Ovary (tissue), 9 donors: Measurements from ENCODE around the gene PCSK5. TPM values are rescaled to one million over a fixed set of nuclear protein-coding genes. Genes with fewer than 3 reads are reported as not detected.

ENCODE experiments used
- DNase-seq, 5 donors: peaks; one replicate each; pipeline ENCODE4 v3.0.0-alpha.2; 2019 to 2020
- H3K27ac ChIP-seq, 2 donors: fragments of 200-600 bp; one replicate each; pipeline versions ENCODE4 v1.5.1 to v1.8.0; 2019 to 2022
- H3K27me3 ChIP-seq: fragments of 200-600 bp; one replicate; pipeline ENCODE4 v1.8.0; 2022
- H3K36me3 ChIP-seq: fragments of 200-600 bp; sonication (generic); one replicate; pipeline ENCODE4 v1.5.1; 2019
- H3K4me1 ChIP-seq: one replicate; pipeline ENCODE4 v1.8.1; 2013; ENCODE audit warnings: mild to moderate bottlenecking, moderate library complexity; ENCODE audit not compliant: insufficient read depth
- H3K4me3 ChIP-seq: fragments of 200-600 bp; sonication (generic); one replicate; pipeline ENCODE4 v1.5.1; 2017
- H3K9me3 ChIP-seq, 2 donors: fragments of 200-600 bp in 1 of 2; sonication (generic) in 1 of 2; one replicate each; pipeline versions ENCODE4 v1.5.1 to v1.8.1; 2013 to 2019; ENCODE audit warnings: mild to moderate bottlenecking in 1 of 2, moderate library complexity in 1 of 2
- CTCF ChIP-seq, 3 donors: fragments of 450-650 bp in 2 of 3; fragments of 200-600 bp in 1 of 3; IDR thresholded peaks; one replicate each; pipeline versions ENCODE4 v1.5.1 to v1.8.0; 2016 to 2022; ENCODE audit warnings: antibody characterized with exemption in 3 of 3, mild to moderate bottlenecking in 1 of 3
- EP300 ChIP-seq: sonication (generic); formaldehyde crosslinking; IDR thresholded peaks from one replicate; pipeline ENCODE4 v1.6.1; 2017; ENCODE audit warnings: antibody characterized with exemption
- POLR2A ChIP-seq: fragments of 450-650 bp; IDR thresholded peaks from one replicate; pipeline ENCODE4 v1.6.1; 2017; ENCODE audit warnings: antibody characterized with exemption, mild to moderate bottlenecking, moderate library complexity
- WGBS, 3 donors: extraction: QIAGEN DNeasy Blood & Tissue Kit in 1 of 3; methylation state at CpG; one replicate each; pipeline versions ENCODE4 v1.1.5 to v1.1.7; 2013 to 2017; 5-methylcytosine and 5-hydroxymethylcytosine counted together
- intact Hi-C, 4 donors: fragments of 100-400 bp; cut with DNase I; formaldehyde crosslinking; loops; one replicate each; pipeline versions ENCODE4 v1.11.0 to v1.15.1; 2022 to 2023
- polyA plus RNA-seq, 2 donors: library from polyadenylated mRNA; stranded (reverse); fragments of 200-250 nt in 1 of 2; fragments of 350-450 nt in 1 of 2; fragmentation: Illumina TruSeq in 1 of 2; extraction: RNeasy Lipid Tissue Mini Kit (QIAGEN cat#74804) in 1 of 2; gene quantifications; one replicate each; pipeline ENCODE4 v1.2.3, GENCODE V29; 2013 to 2014
- total RNA-seq, 7 donors: library from RNA; depleted of rRNA in 2 of 7; stranded (reverse); fragments of >200 nt in 2 of 7; fragmentation: NEBNext Ultra II Directional in 3 of 7; extraction: Animal tissue kit (Norgen Biotek cat#: 25700) in 3 of 7; gene quantifications; one replicate each; pipeline versions ENCODE4 v1.1.0 to v1.2.4, GENCODE V29; 2016 to 2023
- donor health status: DM: no; HTN: no; CAD: no; lungs with moderate emphysema.
- donor health status: DM: no; HTN: no; CAD: no.
- donor health status: Bipolar disorder and iron deficiency.
- donor health status: DM: yes; HTN: yes; CAD: no.
- donor health status: DM: no; HTN: no; CAD: no.
- donor health status: DM: yes; HTN: yes; CAD: no.

Gene PCSK5
- total and polyA plus RNA-seq, 9 donors = 12.7 to 41.8 (median 28.3) TPM

DNA sequence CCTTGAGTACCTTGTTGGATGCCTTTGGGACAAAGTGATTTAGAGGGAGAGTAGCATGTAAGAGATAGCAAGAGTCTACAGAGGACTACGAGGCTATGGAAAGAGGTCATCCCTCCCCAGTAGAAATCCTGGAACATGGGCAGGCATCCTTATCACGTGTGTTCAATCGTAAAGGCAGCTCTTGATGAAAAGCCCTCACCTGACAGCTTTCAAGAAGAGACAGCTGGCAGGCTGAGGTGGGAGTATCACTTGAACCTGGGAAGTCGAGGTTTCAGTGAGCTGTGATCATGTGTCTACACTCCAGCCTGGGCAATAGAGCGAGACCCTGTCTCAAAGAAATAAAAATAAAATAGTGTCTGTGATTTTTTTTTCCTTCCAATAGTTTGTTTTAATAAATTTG lies 112.6 kb downstream of the PCSK5 start:
- no peak for DNase-seq
- Histone ChIP-seq H3K4me3 (no peak overlapping the region), H3K27ac (no peak overlapping the region), H3K9me3 (no peaks in the 10 kb centered on the region), H3K36me3 (no peaks in the 10 kb centered on the region), H3K27me3 (no peaks in the 10 kb centered on the region), H3K4me1 (no peaks in the 10 kb centered on the region)
- TF ChIP-seq CTCF (IDR thresholded peaks at IDR 0.05) (no peak), EP300 (no peak), POLR2A (no peak)
- 72 to 82% (median 80%) methylated on average over 5 of the region's 5 CpGs for WGBS, 3 donors
- intact Hi-C loops = no loop called here

- Histone ChIP-seq H3K27me3 (no peaks in the 10 kb centered on the region), H3K4me3 (no peak overlapping the region), H3K9me3 (no peaks in the 10 kb centered on the region), H3K4me1 (no peaks in the 10 kb centered on the region), H3K27ac (no peak overlapping the region), H3K36me3 (no peaks in the 10 kb centered on the region)
- no peak for DNase-seq
- intact Hi-C loops = no loop called here
- TF ChIP-seq EP300 (no peak), POLR2A (no peak), CTCF (IDR thresholded peaks at IDR 0.05) (no peak)
- WGBS, 3 donors = 88 to 99% (median 97%) methylated on average over 1 of the region's 1 CpG
Observed at GRCh38 chr9:76004526-76004925, 114.1 kb downstream of the PCSK5 start.

DNA sequence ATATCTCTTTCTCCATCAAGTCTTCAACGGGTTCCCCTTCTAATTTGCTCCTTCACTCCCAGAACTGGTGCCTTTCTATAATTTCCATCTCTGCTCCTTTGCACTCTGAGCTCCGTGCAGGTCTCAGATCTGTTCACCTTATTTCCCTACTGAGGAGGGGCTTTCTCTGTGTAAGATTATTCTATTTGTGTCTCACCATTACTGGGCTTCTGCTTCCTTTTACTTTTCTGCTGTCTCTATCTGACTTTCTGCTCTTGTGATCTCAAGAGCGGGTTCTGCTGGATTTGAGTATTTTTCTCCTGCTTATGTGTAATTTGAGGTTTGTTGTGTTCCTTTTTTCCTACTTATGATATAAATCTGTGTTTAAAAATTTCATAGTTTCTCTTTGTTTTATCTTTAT lies 117.5 kb downstream of the PCSK5 start:
- WGBS, 3 donors = 87 to 90% (median 89%) methylated on average over 3 of the region's 3 CpGs
- H3K27me3 ChIP-seq = no peaks in the 10 kb centered on the region
- intact Hi-C loops = no loop called here
- TF ChIP-seq CTCF (IDR thresholded peaks at IDR 0.05) (no peak), POLR2A (no peak)
- H3K4me3 ChIP-seq = no peak overlapping the region
- H3K4me1 ChIP-seq = no peaks in the 10 kb centered on the region
- H3K36me3 ChIP-seq = no peaks in the 10 kb centered on the region
- H3K27ac ChIP-seq = no peak overlapping the region
- DNase-seq = no peak
- no peaks in the 10 kb centered on the region for H3K9me3 ChIP-seq

- TF ChIP-seq CTCF (IDR thresholded peaks at IDR 0.05) (no peak), POLR2A (no peak), EP300 (no peak)
- H3K27me3 ChIP-seq = no peaks in the 10 kb centered on the region
Observed at GRCh38 chr9:76013809-76014208, 123.3 kb downstream of the PCSK5 start.

DNA sequence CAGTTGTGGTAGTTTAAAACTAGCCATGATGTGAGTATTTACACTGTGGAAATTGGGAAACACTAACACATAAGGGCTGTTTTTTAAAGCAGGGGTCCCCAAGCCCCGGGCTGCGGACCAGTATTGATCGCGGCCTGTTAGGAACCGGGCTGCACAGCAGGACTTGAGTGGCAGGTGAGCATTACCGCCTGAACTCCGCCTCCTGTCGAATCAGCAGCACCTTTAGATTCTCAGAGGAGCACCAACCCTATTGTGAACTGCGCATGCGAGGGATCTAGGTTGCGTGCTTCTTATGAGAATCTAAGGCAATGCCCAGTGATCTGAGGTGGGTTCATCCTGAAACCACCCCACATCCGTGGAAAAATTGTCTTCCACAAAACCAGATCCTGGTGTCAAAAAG lies 127.8 kb downstream of the PCSK5 start:
- no peaks in the 10 kb centered on the region for H3K27me3 ChIP-seq
- intact Hi-C loops = no loop called here
- WGBS, 3 donors = 90 to 92% (median 92%) methylated on average over 12 of the region's 12 CpGs
- TF ChIP-seq EP300 (no peak), CTCF (IDR thresholded peaks at IDR 0.05) (no peak)
- DNase-seq = no peak
- no peaks in the 10 kb centered on the region for H3K36me3 ChIP-seq
- no peaks in the 10 kb centered on the region for H3K4me1 ChIP-seq
- H3K9me3 ChIP-seq = no peaks in the 10 kb centered on the region
- H3K4me3 ChIP-seq = no peak overlapping the region
- no peak overlapping the region for H3K27ac ChIP-seq

More at GRCh38 chr9:76013809-76014208, 123.3 kb downstream of the PCSK5 start:
- Histone ChIP-seq H3K9me3 (no peaks in the 10 kb centered on the region), H3K4me3 (no peak overlapping the region), H3K4me1 (no peaks in the 10 kb centered on the region), H3K27ac (no peak overlapping the region), H3K36me3 (no peaks in the 10 kb centered on the region)
- WGBS, 3 donors = 23 to 32% (median 28%) methylated on average over 2 of the region's 2 CpGs
- intact Hi-C loops = no loop called here
- no peak for DNase-seq
